B cell (primary cell): ENCODE data around the gene METTL24. TPM values are rescaled to one million over a fixed set of nuclear protein-coding genes. Genes with fewer than 3 reads are reported as not detected.

Experiments
- ATAC-seq: fragments of 200-7000 bp; cut with Tn5 transposase; one replicate; pipeline ENCODE4 v1.10.0; 2021; ENCODE audit warnings: low read depth, mild to moderate bottlenecking, moderate number of reproducible peaks, moderate library complexity
- CTCF ChIA-PET: fragments of 350-600 bp; sonication (Branson Sonifier 250); formaldehyde crosslinking; loops from one replicate; lab custom pipeline; 2021; ENCODE audit warnings: antibody characterized with exemption, inconsistent platforms; lab: Charles Lee
- POLR2A ChIA-PET: fragments of 350-600 bp; sonication (Branson Sonifier 250); formaldehyde crosslinking; loops from one replicate; lab custom pipeline; 2021; ENCODE audit warnings: antibody characterized with exemption; lab: Charles Lee
- DNase-seq: peaks from one replicate; pipeline ENCODE4 v3.0.0; 2013
- H2AFZ ChIP-seq: 2 replicates; pipeline ENCODE4 v1.6.1; 2012; ENCODE audit warnings: mild to moderate bottlenecking, low read depth, low read length; ENCODE audit not compliant: insufficient read depth, poor library complexity, severe bottlenecking
- H3K27ac ChIP-seq, 2 donors: 1 replicate in 1 of 2; 2 replicates in 1 of 2; pipeline ENCODE4 v1.5.1; 2012 to 2013; ENCODE audit warnings: low read length in 2 of 2, mild to moderate bottlenecking in 2 of 2, moderate library complexity in 1 of 2
- H3K27me3 ChIP-seq, 4 experiments: fragments of 200-600 bp in 1 of 4; sonication (generic) in 1 of 4; replicated peaks in 1 of 4; 1 replicate in 2 of 4; 2 replicates in 2 of 4; pipeline versions ENCODE4 v1.6.1 to v1.7.0; 2013 to 2016; ENCODE audit warnings: low read length in 3 of 4, mild to moderate bottlenecking in 2 of 4, mixed read lengths in 1 of 4, moderate library complexity in 1 of 4; ENCODE audit not compliant: insufficient read depth in 4 of 4, control insufficient read depth in 3 of 4; ENCODE audit errors: control extremely low read depth in 1 of 4
- H3K36me3 ChIP-seq, 2 experiments: replicated peaks in 1 of 2; 1 replicate in 1 of 2; 2 replicates in 1 of 2; pipeline versions ENCODE4 v1.6.1 to v1.7.1; 2013; ENCODE audit warnings: low read length in 1 of 2; ENCODE audit not compliant: insufficient read depth in 2 of 2, control insufficient read depth in 1 of 2; ENCODE audit errors: control extremely low read depth in 1 of 2, extremely low read depth in 1 of 2
- H3K4me1 ChIP-seq, 2 donors: fragments of 200-600 bp in 1 of 2; sonication (generic) in 1 of 2; 1 replicate in 1 of 2; 2 replicates in 1 of 2; pipeline versions ENCODE4 v1.5.1 to v1.6.1; 2013 to 2017; ENCODE audit warnings: low read length in 2 of 2; ENCODE audit not compliant: control insufficient read depth in 2 of 2, insufficient read depth in 2 of 2
- H3K4me2 ChIP-seq: replicated peaks from 2 replicates; pipeline ENCODE3; 2012; ENCODE audit warnings: mild to moderate bottlenecking, low read depth, low read length; ENCODE audit not compliant: poor library complexity, severe bottlenecking
- H3K4me3 ChIP-seq, 5 experiments: fragments of 200-600 bp in 1 of 5; sonication (generic) in 1 of 5; 1 replicate in 3 of 5; 2 replicates in 2 of 5; pipeline versions ENCODE4 v1.5.1 to v1.7.0; 2011 to 2016; ENCODE audit warnings: low read length in 4 of 5, mild to moderate bottlenecking in 4 of 5, low read depth in 2 of 5, control low read depth in 1 of 5, moderate library complexity in 1 of 5; ENCODE audit not compliant: insufficient read depth in 1 of 5; ENCODE audit errors: control extremely low read depth in 1 of 5, extremely low read depth in 1 of 5
- H3K79me2 ChIP-seq: fragments of 200-600 bp; sonication (generic); one replicate; pipeline ENCODE4 v1.6.0; 2016; ENCODE audit warnings: low read length; ENCODE audit not compliant: control insufficient read depth, insufficient read depth
- H3K9ac ChIP-seq: fragments of 200-600 bp; sonication (generic); 2 replicates; pipeline ENCODE4 v1.6.1; 2017; ENCODE audit warnings: mild to moderate bottlenecking, low read length, moderate library complexity
- H3K9me3 ChIP-seq, 3 donors: one replicate each; pipeline versions ENCODE4 v1.6.1 to v1.7.1; 2013; ENCODE audit warnings: low read length in 2 of 3; ENCODE audit not compliant: control insufficient read depth in 2 of 3, insufficient read depth in 1 of 3; ENCODE audit errors: control extremely low read depth in 1 of 3
- H4K20me1 ChIP-seq: 2 replicates; pipeline ENCODE4 v1.6.0; 2012; ENCODE audit warnings: mild to moderate bottlenecking, low read length; ENCODE audit not compliant: insufficient read depth, control insufficient read depth, poor library complexity, severe bottlenecking
- H3K27ac Mint-ChIP-seq: one replicate; pipeline ENCODE4 v1.8.0; 2021; ENCODE audit warnings: mixed read lengths
- H3K27me3 Mint-ChIP-seq: one replicate; pipeline ENCODE4 v1.8.0; 2021; ENCODE audit warnings: mixed read lengths
- H3K4me1 Mint-ChIP-seq: one replicate; pipeline ENCODE4 v1.8.0; 2021; ENCODE audit warnings: mixed read lengths
- H3K4me3 Mint-ChIP-seq: one replicate; pipeline ENCODE4 v1.8.0; 2021; ENCODE audit warnings: mixed read lengths
- H3K9me3 Mint-ChIP-seq: one replicate; pipeline ENCODE4 v1.8.0; 2022; ENCODE audit warnings: mixed read lengths; ENCODE audit not compliant: insufficient read depth
- CTCF ChIP-seq: fragments of 200-600 bp; IDR thresholded peaks from one replicate; pipeline ENCODE4 v1.8.0; 2022; ENCODE audit warnings: antibody characterized with exemption, mild to moderate bottlenecking
- EZH2 ChIP-seq: IDR thresholded peaks from 2 replicates; pipeline ENCODE4 v1.6.1; 2012; ENCODE audit warnings: borderline replicate concordance, low read depth, mild to moderate bottlenecking, moderate library complexity, low read length; ENCODE audit not compliant: insufficient read depth, poor library complexity, severe bottlenecking
- WGBS: methylation state at CpG from one replicate; pipeline ENCODE4 v1.1.5; 2013; ENCODE audit warnings: missing lambda C conversion rate; ENCODE audit not compliant: insufficient coverage; 5-methylcytosine and 5-hydroxymethylcytosine counted together
- intact Hi-C: fragments of 100-400 bp; cut with micrococcal nuclease; formaldehyde crosslinking; loops from one replicate; pipeline ENCODE4 v1.10.0; 2022
- polyA plus RNA-seq: library from polyadenylated mRNA; depleted of rRNA; stranded (reverse); fragments of >200 nt; gene quantifications from 2 replicates; pipeline ENCODE4 v1.2.3, GENCODE V29; 2012
- total RNA-seq, 2 donors: library from RNA; stranded (reverse); fragments of 120-200 nt in 1 of 2; gene quantifications; 1 replicate in 1 of 2; 2 replicates in 1 of 2; pipeline versions ENCODE4 v1.2.3 to v1.2.4, GENCODE V29; 2013 to 2022

The METTL24 gene
- total and polyA plus RNA-seq, 2 donors (not counting 1 experiment from before 2014, with no cell fraction given): not detected

GRCh38 chr6:110233770-110234374 lies 124.3 kb downstream of the METTL24 start:
- Mint-ChIP-seq H3K27ac (peak overlapping the region; percentile 63), H3K4me1 (peaks cover 12% of the 10 kb centered on the region), H3K4me3 (no peak overlapping the region), H3K27me3 (no peaks in the 10 kb centered on the region), H3K9me3 (no peaks in the 10 kb centered on the region)
- TF ChIP-seq CTCF (no peak), EZH2 (no peak)
- ATAC-seq (peak; percentile 41), DNase-seq (peak; percentile 46)
- CTCF ChIA-PET: interaction anchor here (0.9 kb wide), 1 partner anchor 28 kb away, joined by 3 read pairs; no protein-coding TSS in a partner anchor
- peak overlapping the region; percentile 10 for H3K4me2 ChIP-seq
- no peaks in the 10 kb centered on the region for H4K20me1 ChIP-seq
- H3K4me1 ChIP-seq: peaks cover 6 to 7% of the 10 kb centered on the region in 2 donors
- H3K79me2 ChIP-seq: no peaks in the 10 kb centered on the region
- peak overlapping the region; percentile 1 to 38 for H3K27ac ChIP-seq
- POLR2A ChIA-PET: no interaction called here
- 100% methylated on average over 2 of the region's 2 CpGs for WGBS
- peaks cover 4 to 17% of the 10 kb centered on the region in 2 experiments for H3K36me3 ChIP-seq
- no peak overlapping the region for H3K9ac ChIP-seq
- H3K27me3 ChIP-seq: no peaks in the 10 kb centered on the region
- H2AFZ ChIP-seq: no peak overlapping the region
- intact Hi-C loops: loop anchor here (1.0 kb wide), 1 partner anchor 54 kb away; the partner anchor contains the start of gene CDC40
- no peaks in the 10 kb centered on the region for H3K9me3 ChIP-seq
- H3K4me3 ChIP-seq: no peak overlapping the region

DNA sequence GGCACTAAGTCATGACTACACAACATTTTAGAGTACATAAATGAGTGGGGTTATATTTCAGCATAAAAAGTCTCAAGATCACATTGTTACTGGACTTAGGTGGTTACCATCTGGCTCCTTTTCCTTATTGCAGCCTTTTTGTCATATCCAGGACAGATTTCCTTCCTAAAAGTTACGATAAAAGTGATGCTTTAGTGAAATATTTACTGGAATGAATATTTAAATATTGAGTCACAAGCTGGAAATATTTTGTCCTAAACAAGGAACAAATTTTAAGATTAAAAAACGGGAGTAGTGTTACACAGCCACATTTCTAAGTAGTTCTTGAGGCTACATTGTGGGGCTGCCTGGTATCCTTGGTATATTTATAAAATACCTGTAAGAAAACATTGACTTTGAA lies 125.7 kb downstream of the METTL24 start:
- Histone ChIP-seq H3K36me3 (peaks cover 8 to 21% of the 10 kb centered on the region in 2 experiments), H2AFZ (no peak overlapping the region), H3K9ac (no peak overlapping the region), H3K4me1 (peaks cover 6 to 7% of the 10 kb centered on the region in 2 donors), H3K4me2 (no peak overlapping the region), H3K9me3 (no peaks in the 10 kb centered on the region), H3K27me3 (no peaks in the 10 kb centered on the region), H3K79me2 (no peaks in the 10 kb centered on the region), H3K4me3 (no peak overlapping the region), H3K27ac (peak overlapping the region in 1 of 2 donors; percentile 45), H4K20me1 (no peaks in the 10 kb centered on the region)
- TF ChIP-seq EZH2 (no peak), CTCF (no peak)
- DNase-seq: no peak
- H3K27me3 Mint-ChIP-seq: no peaks in the 10 kb centered on the region
- intact Hi-C loops: no loop called here
- CTCF ChIA-PET: no interaction called here
- H3K4me1 Mint-ChIP-seq: peaks cover 12% of the 10 kb centered on the region
- no CpG with 5 or more reads among the region's 2 CpGs for WGBS
- no peak overlapping the region for H3K4me3 Mint-ChIP-seq
- H3K27ac Mint-ChIP-seq: no peak overlapping the region
- POLR2A ChIA-PET: no interaction called here
- H3K9me3 Mint-ChIP-seq: no peaks in the 10 kb centered on the region
- no peak for ATAC-seq
